Prostate gland (tissue), 2 donors: ENCODE data around the gene NCOA3.

ENCODE experiments used
- CTCF ChIP-seq, 4 experiments: fragments of 200-600 bp in 2 of 4; fragments of 450-650 bp in 2 of 4; sonication (generic) in 2 of 4; IDR thresholded peaks; 1 replicate in 3 of 4; 2 replicates in 1 of 4; pipeline ENCODE4 v1.5.1; 2016 to 2019; ENCODE audit warnings: antibody characterized with exemption in 4 of 4, mild to moderate bottlenecking in 2 of 4, moderate library complexity in 2 of 4
- POLR2A ChIP-seq: fragments of 450-650 bp; IDR thresholded peaks from one replicate; pipeline ENCODE4 v1.6.1; 2016; ENCODE audit warnings: antibody characterized with exemption, mild to moderate bottlenecking
- POLR2AphosphoS5 ChIP-seq: sonication (generic); formaldehyde crosslinking; IDR thresholded peaks from one replicate; pipeline ENCODE4 v1.6.1; 2017; ENCODE audit warnings: antibody characterized with exemption

- TF ChIP-seq CTCF (IDR thresholded peaks at IDR 0.05) (no peak), POLR2A (no peak), POLR2AphosphoS5 (no peak)
Observed at GRCh38 chr20:47551222-47551621, 49.5 kb downstream of the NCOA3 start.
